SU-DHL-6 (cell line): ENCODE results near the gene LY9.

ENCODE experiments used
- EZH2phosphoT487 ChIP-seq: fragments of 200-600 bp; sonication (generic), shearing (Covaris generic); conservative IDR thresholded peaks from 2 replicates; pipeline ENCODE4 v1.6.1; 2018; ENCODE audit warnings: mild to moderate bottlenecking, antibody characterized with exemption, low read length, moderate library complexity, mixed read lengths
- TF ChIP-seq, protein P1 (sequence below): fragments of 200-600 bp; sonication (generic); IDR thresholded peaks from one replicate; pipeline ENCODE4 v1.5.1; 2017; ENCODE audit warnings: antibody characterized with exemption, mild to moderate bottlenecking, low read length, moderate library complexity; ENCODE audit not compliant: insufficient read depth, poor library complexity, severe bottlenecking

DNA sequence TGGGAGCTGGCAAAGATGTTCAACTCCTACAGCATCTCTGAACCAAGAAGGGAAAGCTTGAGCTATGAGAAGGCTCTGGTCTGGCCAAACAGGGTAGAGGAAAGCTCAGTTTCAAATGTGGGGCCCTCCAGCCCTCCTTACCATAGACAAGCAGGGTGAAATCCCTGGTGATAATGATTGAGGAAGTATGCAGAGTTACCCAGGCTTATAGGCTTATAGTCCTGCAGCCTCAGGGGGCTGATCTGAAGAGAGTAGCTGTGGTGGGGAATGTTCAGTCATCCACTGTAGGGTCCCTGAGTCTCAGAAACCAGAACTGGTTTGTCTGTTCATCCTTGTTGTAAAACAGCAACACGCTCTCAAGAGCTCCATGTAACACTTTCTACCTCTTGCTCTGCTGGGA lies 19.8 kb upstream of the LY9 start:
- TF ChIP-seq, protein P1, sequence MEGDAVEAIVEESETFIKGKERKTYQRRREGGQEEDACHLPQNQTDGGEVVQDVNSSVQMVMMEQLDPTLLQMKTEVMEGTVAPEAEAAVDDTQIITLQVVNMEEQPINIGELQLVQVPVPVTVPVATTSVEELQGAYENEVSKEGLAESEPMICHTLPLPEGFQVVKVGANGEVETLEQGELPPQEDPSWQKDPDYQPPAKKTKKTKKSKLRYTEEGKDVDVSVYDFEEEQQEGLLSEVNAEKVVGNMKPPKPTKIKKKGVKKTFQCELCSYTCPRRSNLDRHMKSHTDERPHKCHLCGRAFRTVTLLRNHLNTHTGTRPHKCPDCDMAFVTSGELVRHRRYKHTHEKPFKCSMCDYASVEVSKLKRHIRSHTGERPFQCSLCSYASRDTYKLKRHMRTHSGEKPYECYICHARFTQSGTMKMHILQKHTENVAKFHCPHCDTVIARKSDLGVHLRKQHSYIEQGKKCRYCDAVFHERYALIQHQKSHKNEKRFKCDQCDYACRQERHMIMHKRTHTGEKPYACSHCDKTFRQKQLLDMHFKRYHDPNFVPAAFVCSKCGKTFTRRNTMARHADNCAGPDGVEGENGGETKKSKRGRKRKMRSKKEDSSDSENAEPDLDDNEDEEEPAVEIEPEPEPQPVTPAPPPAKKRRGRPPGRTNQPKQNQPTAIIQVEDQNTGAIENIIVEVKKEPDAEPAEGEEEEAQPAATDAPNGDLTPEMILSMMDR, result no peak
- TF ChIP-seq EZH2phosphoT487, result no peak
